NT2/D1 (cell line): ENCODE data around the gene RRN3.
"Not testable (repeated sequence)": the region's sequence is repeated elsewhere in the genome, so short reads cannot be mapped to it uniquely, and the experiment has no call there.

Experiments
- YY1 ChIP-seq: IDR thresholded peaks from 2 replicates; pipeline ENCODE4 v1.6.1; 2011; ENCODE audit not compliant: insufficient read length, insufficient read depth
- ZNF274 ChIP-seq: IDR thresholded peaks from 2 replicates; pipeline ENCODE4 v1.6.1; 2011; ENCODE audit warnings: mild to moderate bottlenecking, low read depth, low read length

DNA sequence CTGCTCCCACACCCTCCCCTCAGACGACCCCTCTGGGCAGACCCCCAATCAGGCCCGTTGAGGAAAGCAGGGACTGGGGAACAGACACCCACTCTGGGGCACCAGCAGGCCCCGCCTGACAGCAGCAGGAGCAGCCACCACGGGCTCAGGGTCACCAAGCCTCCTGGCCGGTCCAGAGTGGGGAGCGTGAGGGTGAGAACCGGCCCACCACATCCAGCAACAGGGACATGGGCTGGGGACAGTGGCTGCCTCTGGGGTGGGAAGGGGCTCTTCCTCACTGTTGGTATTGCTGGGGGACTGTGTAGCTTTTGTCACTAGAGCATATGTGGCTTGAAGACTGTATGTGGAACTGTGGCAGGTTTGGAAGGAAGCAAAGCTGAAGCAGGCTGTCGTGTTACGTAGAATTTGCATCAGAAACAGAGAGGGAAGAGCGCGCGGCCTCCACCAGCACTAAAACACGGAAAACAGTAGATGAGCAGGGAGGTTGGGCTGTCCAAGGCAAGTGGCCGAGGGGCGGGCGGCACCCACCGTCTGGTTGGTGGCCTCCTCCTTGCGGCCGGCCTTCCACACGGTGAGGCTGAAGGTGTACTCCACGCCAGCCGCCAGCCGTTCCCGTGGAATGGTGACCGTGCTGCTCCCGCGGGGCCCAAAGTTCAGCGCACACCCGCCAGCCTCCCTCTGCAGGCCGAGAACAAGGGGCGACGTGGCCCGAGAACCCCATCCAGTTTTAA, 40.8 kb upstream of the RRN3 start:
- not testable (repeated sequence) for TF ChIP-seq YY1, ZNF274
